ENCODE data around the gene PRR36. TPM values are rescaled to one million over a fixed set of nuclear protein-coding genes. Genes with fewer than 3 reads are reported as not detected.

Gene PRR36
- total RNA-seq, 3 donors from 2014 or later: 0.59 to 2.0 TPM; not detected in 1

- no peaks in the 10 kb centered on the region for H3K27me3 ChIP-seq
- H3K36me3 ChIP-seq: no peaks in the 10 kb centered on the region
- intact Hi-C loops (cut with DNase I; ENCODE audit: low total_unique reads): loop anchor here (5.0 kb wide), 1 partner anchor 48 kb away; no protein-coding TSS in a partner anchor
- peaks cover 10 to 18% of the 10 kb centered on the region in 2 donors for H3K4me1 ChIP-seq
- H3K4me3 ChIP-seq: no peak overlapping the region
- TF ChIP-seq POLR2AphosphoS5 (IDR thresholded peaks at IDR 0.05) (no peak), CTCF (IDR thresholded peaks at IDR 0.05) (no peak), POLR2A (IDR thresholded peaks at IDR 0.05) (no peak)
- peak overlapping the region; percentile 62 to 92 for H3K27ac ChIP-seq
- no peaks in the 10 kb centered on the region for H3K9me3 ChIP-seq
- DNase-seq (ENCODE audit: low spot score in 2 of 2): no peak
These were observed 26.2 kb upstream of the PRR36 start for GRCh38 chr19:7900401-7900870.

- no peak for TF ChIP-seq CTCF (IDR thresholded peaks at IDR 0.05)
- no peak for TF ChIP-seq POLR2AphosphoS5 (IDR thresholded peaks at IDR 0.05)
- no peak for TF ChIP-seq POLR2A (IDR thresholded peaks at IDR 0.05)
- no peaks in the 10 kb centered on the region for H3K9me3 ChIP-seq
- no peak for DNase-seq (ENCODE audit: low spot score in 2 of 2)
- peak overlapping the region in 1 of 2 donors; percentile 62 for H3K27ac ChIP-seq
- no peaks in the 10 kb centered on the region for H3K27me3 ChIP-seq
- H3K4me1 ChIP-seq: peaks cover 4 to 14% of the 10 kb centered on the region in 2 donors
- intact Hi-C loops (cut with DNase I; ENCODE audit: low total_unique reads): loop anchor here (5.0 kb wide), 1 partner anchor 48 kb away; no protein-coding TSS in a partner anchor
- H3K36me3 ChIP-seq: no peaks in the 10 kb centered on the region
- H3K4me3 ChIP-seq: no peak overlapping the region
These were observed 25.7 kb upstream of the PRR36 start for GRCh38 chr19:7899751-7900378.

- Histone ChIP-seq H3K36me3 (no peaks in the 10 kb centered on the region), H3K4me3 (no peak overlapping the region), H3K27ac (no peak overlapping the region), H3K4me1 (peaks cover 0 to 10% of the 10 kb centered on the region in 2 donors), H3K27me3 (no peaks in the 10 kb centered on the region), H3K9me3 (no peaks in the 10 kb centered on the region)
- TF ChIP-seq POLR2A (IDR thresholded peaks at IDR 0.05): no peak
- no peak for TF ChIP-seq CTCF (IDR thresholded peaks at IDR 0.05)
- TF ChIP-seq POLR2AphosphoS5 (IDR thresholded peaks at IDR 0.05): no peak
- no peak for DNase-seq (ENCODE audit: low spot score in 2 of 2)
- intact Hi-C loops (cut with DNase I; ENCODE audit: low total_unique reads): no loop called here
These were observed 24.8 kb upstream of the PRR36 start for GRCh38 chr19:7898967-7899366.

GRCh38 chr19:7897292-7897691 is 23.1 kb upstream of the PRR36 start:
- Histone ChIP-seq H3K4me1 (no peaks in the 10 kb centered on the region), H3K27me3 (no peaks in the 10 kb centered on the region), H3K27ac (no peak overlapping the region), H3K36me3 (no peaks in the 10 kb centered on the region), H3K9me3 (no peaks in the 10 kb centered on the region), H3K4me3 (no peak overlapping the region)
- intact Hi-C loops (cut with DNase I; ENCODE audit: low total_unique reads): no loop called here
- DNase-seq (ENCODE audit: low spot score in 2 of 2): no peak
- no peak for TF ChIP-seq POLR2A (IDR thresholded peaks at IDR 0.05)
- no peak for TF ChIP-seq CTCF (IDR thresholded peaks at IDR 0.05)
- no peak for TF ChIP-seq POLR2AphosphoS5 (IDR thresholded peaks at IDR 0.05)

- intact Hi-C loops (cut with DNase I; ENCODE audit: low total_unique reads): no loop called here
- DNase-seq (ENCODE audit: low spot score in 2 of 2): no peak
- no peaks in the 10 kb centered on the region for H3K27me3 ChIP-seq
- H3K27ac ChIP-seq: peak overlapping the region; percentile 83 to 84
- TF ChIP-seq POLR2AphosphoS5 (IDR thresholded peaks at IDR 0.05) (no peak), POLR2A (IDR thresholded peaks at IDR 0.05) (no peak), CTCF (IDR thresholded peaks at IDR 0.05) (no peak)
- H3K4me3 ChIP-seq: no peak overlapping the region
- no peaks in the 10 kb centered on the region for H3K36me3 ChIP-seq
- no peaks in the 10 kb centered on the region for H3K4me1 ChIP-seq
- no peaks in the 10 kb centered on the region for H3K9me3 ChIP-seq
These were observed 21.4 kb upstream of the PRR36 start for GRCh38 chr19:7895565-7895964.
